Measurements from ENCODE around the gene RSPH1. TPM values are rescaled to one million over a fixed set of nuclear protein-coding genes. Genes with fewer than 3 reads are reported as not detected.

Gene RSPH1
- total RNA-seq, 1 experiment from 2014 or later = 0.51 TPM

- CTCF ChIA-PET = no interaction called here
These were observed 9.2 kb upstream of the RSPH1 start for GRCh38 chr21:42505090-42505726.

GRCh38 chr21:42503711-42504110 lies 7.7 kb upstream of the RSPH1 start:
- Histone ChIP-seq H3K79me2 (ENCODE audit: low read length) (no peaks in the 10 kb centered on the region), H2AFZ (ENCODE audit: low read length) (no peak overlapping the region), H3K9me3 (ENCODE audit: low read length) (no peaks in the 10 kb centered on the region), H3K4me2 (ENCODE audit: low read length) (no peak overlapping the region), H3K27ac (ENCODE audit: low read length) (no peak overlapping the region), H3K36me3 (ENCODE audit: low read depth, low read length) (no peaks in the 10 kb centered on the region), H3K4me1 (ENCODE audit: insufficient read depth, low read length) (peaks cover 8% of the 10 kb centered on the region), H4K20me1 (ENCODE audit: low read length) (no peaks in the 10 kb centered on the region), H3K9ac (ENCODE audit: low read length) (no peak overlapping the region), H3F3A (ENCODE audit: low read length, unreplicated experiment) (no peaks in the 10 kb centered on the region), H3K4me3 (ENCODE audit: low read length) (no peak overlapping the region), H3K27me3 (ENCODE audit: low read length) (no peaks in the 10 kb centered on the region), H3K9me2 (replicated peaks; ENCODE audit: low read length) (no peaks in the 10 kb centered on the region)
- POLR2A ChIA-PET (ENCODE audit: unreplicated experiment) = no interaction called here
- CTCF ChIA-PET = no interaction called here
- ATAC-seq (no peak), DNase-seq (no peak)
- no TSS peak for BruUV-seq (replicated peaks)
- intact Hi-C loops (cut with micrococcal nuclease) = no loop called here
- TF ChIP-seq CTCF (conservative IDR thresholded peaks at IDR 0.05; ENCODE audit: low read depth, low read length) = no peak
- no peak for TF ChIP-seq EZH2 (IDR thresholded peaks at IDR 0.05; ENCODE audit: low read length, unreplicated experiment)
- TF ChIP-seq EZH2phosphoT487 (IDR thresholded peaks at IDR 0.05; ENCODE audit: borderline replicate concordance, low read length) = no peak

More at GRCh38 chr21:42505090-42505726, 9.2 kb upstream of the RSPH1 start:
- no peak overlapping the region for H3K4me2 ChIP-seq (ENCODE audit: low read length)
- no peaks in the 10 kb centered on the region for H3K9me2 ChIP-seq (replicated peaks; ENCODE audit: low read length)
- TF ChIP-seq EZH2phosphoT487 (IDR thresholded peaks at IDR 0.05; ENCODE audit: borderline replicate concordance, low read length) (no peak), EZH2 (IDR thresholded peaks at IDR 0.05; ENCODE audit: low read length, unreplicated experiment) (no peak), CTCF (conservative IDR thresholded peaks at IDR 0.05; ENCODE audit: low read depth, low read length) (no peak)
- ATAC-seq (no peak), DNase-seq (no peak)
- intact Hi-C loops (cut with micrococcal nuclease) = no loop called here
- H3K27me3 ChIP-seq (ENCODE audit: low read length) = no peaks in the 10 kb centered on the region
- no peak overlapping the region for H3K9ac ChIP-seq (ENCODE audit: low read length)
- no peaks in the 10 kb centered on the region for H3K79me2 ChIP-seq (ENCODE audit: low read length)
- no peak overlapping the region for H3K4me3 ChIP-seq (ENCODE audit: low read length)
- BruUV-seq (replicated peaks) = no TSS peak
- peaks cover 8% of the 10 kb centered on the region for H3K4me1 ChIP-seq (ENCODE audit: insufficient read depth, low read length)
- no peak overlapping the region for H3K27ac ChIP-seq (ENCODE audit: low read length)
- H3F3A ChIP-seq (ENCODE audit: low read length, unreplicated experiment) = no peaks in the 10 kb centered on the region
- H4K20me1 ChIP-seq (ENCODE audit: low read length) = no peaks in the 10 kb centered on the region
- no peak overlapping the region for H2AFZ ChIP-seq (ENCODE audit: low read length)
- no peaks in the 10 kb centered on the region for H3K36me3 ChIP-seq (ENCODE audit: low read depth, low read length)
- POLR2A ChIA-PET (ENCODE audit: unreplicated experiment) = no interaction called here
- no peaks in the 10 kb centered on the region for H3K9me3 ChIP-seq (ENCODE audit: low read length)

DNA sequence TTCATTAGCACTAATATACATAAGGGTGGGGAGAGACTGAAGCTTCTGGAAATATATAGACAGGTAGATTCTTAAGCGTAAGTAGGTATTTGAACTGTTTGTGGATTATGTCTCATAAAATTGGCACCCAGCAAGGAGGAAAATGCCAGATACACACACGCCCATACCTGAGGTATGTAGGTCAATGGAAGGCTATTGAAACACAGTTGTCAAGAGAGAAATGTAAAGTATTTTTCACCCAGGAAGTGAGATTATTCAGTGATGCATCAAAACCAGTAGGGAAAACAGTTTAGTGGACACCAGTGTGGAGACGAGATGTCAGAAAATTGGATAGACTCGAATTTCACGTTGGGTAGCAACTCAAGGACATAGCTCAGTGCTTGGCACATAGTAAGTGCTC lies 4.7 kb upstream of the RSPH1 start:
- H3K9me3 ChIP-seq (ENCODE audit: low read length) = no peaks in the 10 kb centered on the region
- no TSS peak for BruUV-seq (replicated peaks)
- TF ChIP-seq EZH2phosphoT487 (IDR thresholded peaks at IDR 0.05; ENCODE audit: borderline replicate concordance, low read length) (no peak), EZH2 (IDR thresholded peaks at IDR 0.05; ENCODE audit: low read length, unreplicated experiment) (no peak), CTCF (conservative IDR thresholded peaks at IDR 0.05; ENCODE audit: low read depth, low read length) (no peak)
- no peak overlapping the region for H3K4me2 ChIP-seq (ENCODE audit: low read length)
- DNase-seq (peak; percentile 60), ATAC-seq (no peak)
- intact Hi-C loops (cut with micrococcal nuclease) = no loop called here
- no peaks in the 10 kb centered on the region for H3K79me2 ChIP-seq (ENCODE audit: low read length)
- no peak overlapping the region for H3K9ac ChIP-seq (ENCODE audit: low read length)
- no peak overlapping the region for H3K27ac ChIP-seq (ENCODE audit: low read length)
- H4K20me1 ChIP-seq (ENCODE audit: low read length) = no peaks in the 10 kb centered on the region
- H3K4me1 ChIP-seq (ENCODE audit: insufficient read depth, low read length) = peaks cover 8% of the 10 kb centered on the region
- no peak overlapping the region for H3K4me3 ChIP-seq (ENCODE audit: low read length)
- H2AFZ ChIP-seq (ENCODE audit: low read length) = peak overlapping the region; percentile 25
- no peaks in the 10 kb centered on the region for H3F3A ChIP-seq (ENCODE audit: low read length, unreplicated experiment)
- no peaks in the 10 kb centered on the region for H3K36me3 ChIP-seq (ENCODE audit: low read depth, low read length)
- POLR2A ChIA-PET (ENCODE audit: unreplicated experiment) = no interaction called here
- H3K27me3 ChIP-seq (ENCODE audit: low read length) = no peaks in the 10 kb centered on the region
- CTCF ChIA-PET = no interaction called here
- no peaks in the 10 kb centered on the region for H3K9me2 ChIP-seq (replicated peaks; ENCODE audit: low read length)
